ENCODE results near the gene SLC35F3. TPM values are rescaled to one million over a fixed set of nuclear protein-coding genes. Genes with fewer than 3 reads are reported as not detected.

SLC35F3 gene
- total and polyA plus RNA-seq, 7 experiments from 2014 or later: 0.11 to 15.2 (median 0.96) TPM; not detected in 2

Small RNAs within 50 kb of the gene (microRNA-seq; reads per million reads assigned to microRNA genes)
- not detected for gene MIR4671 (ENCODE audit: borderline microRNAs expressed)
